Stomach (tissue), 4 donors: ENCODE data around the gene COL23A1.

ENCODE experiments used
- CTCF ChIP-seq, 7 experiments: fragments of 450-650 bp in 4 of 7; fragments of 200-600 bp in 3 of 7; sonication (generic) in 3 of 7; IDR thresholded peaks; one replicate each; pipeline ENCODE4 v1.5.1; 2016 to 2019; ENCODE audit warnings: antibody characterized with exemption in 7 of 7, control low read depth in 2 of 7, mild to moderate bottlenecking in 1 of 7
- POLR2A ChIP-seq, 4 donors: fragments of 450-650 bp; IDR thresholded peaks; one replicate each; pipeline ENCODE4 v1.6.1; 2016; ENCODE audit warnings: antibody characterized with exemption in 4 of 4, control low read depth in 2 of 4, mild to moderate bottlenecking in 1 of 4, moderate library complexity in 1 of 4
- POLR2AphosphoS5 ChIP-seq, 3 donors: sonication (generic); formaldehyde crosslinking; IDR thresholded peaks; one replicate each; pipeline ENCODE4 v1.6.1; 2016; ENCODE audit warnings: antibody characterized with exemption in 3 of 3

- TF ChIP-seq CTCF (IDR thresholded peaks at IDR 0.05) (no peak), POLR2AphosphoS5 (IDR thresholded peaks at IDR 0.05) (no peak), POLR2A (IDR thresholded peaks at IDR 0.05) (no peak)
These were observed 158.4 kb downstream of the COL23A1 start for GRCh38 chr5:178431782-178432165.
